Measurements from ENCODE around the gene PWWP2A.

The PWWP2A gene

DNA sequence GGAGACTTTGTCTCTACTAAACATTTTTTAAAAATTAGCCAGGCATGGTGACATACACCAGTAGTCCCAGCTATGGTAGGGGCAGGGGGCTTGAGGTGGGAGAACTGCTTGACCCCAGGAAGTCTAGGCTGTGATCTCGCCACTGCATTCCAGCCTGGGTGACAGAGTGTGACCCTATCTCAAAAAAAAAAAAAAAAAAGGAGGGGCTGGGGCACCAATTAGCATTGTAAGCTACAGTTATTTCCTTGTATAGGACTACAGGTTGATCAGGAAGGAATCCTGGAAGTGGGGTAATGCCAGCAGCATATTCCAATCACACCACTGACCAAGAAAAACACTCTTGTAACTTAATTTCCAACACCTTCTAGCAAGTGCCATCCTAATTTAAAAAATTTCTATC is 32.1 kb downstream of the PWWP2A start:
- TF ChIP-seq, protein P1, sequence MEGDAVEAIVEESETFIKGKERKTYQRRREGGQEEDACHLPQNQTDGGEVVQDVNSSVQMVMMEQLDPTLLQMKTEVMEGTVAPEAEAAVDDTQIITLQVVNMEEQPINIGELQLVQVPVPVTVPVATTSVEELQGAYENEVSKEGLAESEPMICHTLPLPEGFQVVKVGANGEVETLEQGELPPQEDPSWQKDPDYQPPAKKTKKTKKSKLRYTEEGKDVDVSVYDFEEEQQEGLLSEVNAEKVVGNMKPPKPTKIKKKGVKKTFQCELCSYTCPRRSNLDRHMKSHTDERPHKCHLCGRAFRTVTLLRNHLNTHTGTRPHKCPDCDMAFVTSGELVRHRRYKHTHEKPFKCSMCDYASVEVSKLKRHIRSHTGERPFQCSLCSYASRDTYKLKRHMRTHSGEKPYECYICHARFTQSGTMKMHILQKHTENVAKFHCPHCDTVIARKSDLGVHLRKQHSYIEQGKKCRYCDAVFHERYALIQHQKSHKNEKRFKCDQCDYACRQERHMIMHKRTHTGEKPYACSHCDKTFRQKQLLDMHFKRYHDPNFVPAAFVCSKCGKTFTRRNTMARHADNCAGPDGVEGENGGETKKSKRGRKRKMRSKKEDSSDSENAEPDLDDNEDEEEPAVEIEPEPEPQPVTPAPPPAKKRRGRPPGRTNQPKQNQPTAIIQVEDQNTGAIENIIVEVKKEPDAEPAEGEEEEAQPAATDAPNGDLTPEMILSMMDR (IDR thresholded peaks at IDR 0.05; ENCODE audit: insufficient read depth, low read depth, low read length, missing control alignments): no peak
- DNase-seq (ENCODE audit: low read depth): no peak
- no peak overlapping the region for H3K4me3 ChIP-seq (ENCODE audit: low read length)

DNA sequence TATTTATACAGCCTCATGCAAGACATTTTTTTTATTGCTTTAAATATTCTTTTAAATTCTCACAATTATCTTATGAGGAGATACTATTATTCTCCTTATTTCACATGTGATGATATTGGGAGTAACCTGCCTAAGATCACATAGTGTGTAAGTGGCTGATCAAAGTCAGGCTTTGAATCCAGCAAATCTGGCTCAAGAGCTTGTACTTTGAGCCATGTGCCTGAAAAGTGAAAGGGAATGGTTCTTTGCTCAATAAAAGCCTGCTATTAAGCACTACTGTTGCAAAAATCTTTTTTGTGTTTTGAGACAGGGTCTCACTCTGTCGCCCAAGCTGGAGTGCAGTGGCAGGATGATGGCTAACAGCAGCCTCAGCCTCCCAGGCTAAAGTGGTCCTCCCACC is 35.1 kb downstream of the PWWP2A start:
- TF ChIP-seq, protein P1 (IDR thresholded peaks at IDR 0.05; ENCODE audit: insufficient read depth, low read depth, low read length, missing control alignments): no peak
- no peak for DNase-seq (ENCODE audit: low read depth)

DNA sequence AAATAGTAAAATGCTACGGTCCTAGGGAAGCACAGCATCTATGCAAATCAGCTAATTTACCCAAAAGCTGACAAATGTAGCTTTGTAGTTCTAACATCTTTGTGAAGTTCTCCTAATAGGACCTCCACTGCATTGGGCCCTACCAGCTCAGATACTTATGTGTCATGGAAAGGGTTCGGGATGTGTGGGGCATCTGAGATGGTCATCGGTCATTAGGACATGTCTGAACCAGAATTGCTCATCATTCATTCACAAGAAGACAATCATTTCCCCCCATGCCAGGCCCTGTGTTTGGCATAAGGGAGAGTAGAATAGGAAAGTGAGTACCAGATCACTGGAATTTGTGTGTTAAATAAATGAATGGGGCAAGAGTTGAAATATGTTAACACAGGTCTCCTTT is 35.7 kb downstream of the PWWP2A start:
- H3K4me3 ChIP-seq (ENCODE audit: low read length): no peak overlapping the region
- TF ChIP-seq, protein P1 (IDR thresholded peaks at IDR 0.05; ENCODE audit: insufficient read depth, low read depth, low read length, missing control alignments): no peak
- peak; percentile 49 for DNase-seq (ENCODE audit: low read depth)

More for the DNA sequence above, 35.1 kb downstream of the PWWP2A start:
- no peak overlapping the region for H3K4me3 ChIP-seq (ENCODE audit: low read length)

DNA sequence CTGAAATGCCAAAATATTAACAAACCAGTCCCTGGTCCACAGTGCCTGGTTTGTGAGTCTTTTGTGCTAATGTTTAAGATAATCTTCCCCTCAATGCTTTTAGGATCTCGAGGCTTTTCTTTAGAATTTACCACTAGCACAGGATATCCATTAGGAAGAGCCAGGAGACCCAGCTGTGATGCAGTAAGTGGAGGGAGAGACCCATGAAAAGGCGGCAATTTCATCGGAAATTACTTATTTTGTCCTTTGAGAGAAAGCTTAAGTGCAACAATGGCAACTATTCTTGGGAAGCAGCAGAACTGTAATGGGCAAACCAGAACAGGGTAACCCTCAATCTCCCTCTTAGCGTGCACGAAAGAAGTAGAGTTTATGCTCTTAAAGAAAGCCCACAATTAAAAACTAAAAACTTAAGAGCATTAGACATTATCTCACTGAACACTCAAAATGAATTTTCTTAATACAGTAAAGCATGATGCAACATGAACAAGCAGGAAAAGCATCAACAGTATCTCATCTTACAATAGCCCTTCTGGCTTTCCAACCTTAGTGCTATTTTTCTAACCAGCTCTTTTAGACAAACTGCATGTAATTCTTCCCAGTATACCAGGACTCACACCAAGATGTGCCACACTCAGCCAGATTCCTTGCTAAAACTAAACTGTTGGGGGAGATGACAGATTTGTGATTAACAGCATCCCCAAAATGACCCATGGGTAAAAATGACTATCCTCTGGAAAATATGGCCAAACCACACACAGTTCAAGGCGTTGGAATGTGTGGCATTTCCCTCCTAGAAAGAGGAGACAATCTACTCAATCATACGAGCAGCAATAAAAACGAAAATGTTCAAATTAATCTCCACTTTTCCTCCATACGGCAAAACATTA is 36.4 kb downstream of the PWWP2A start:
- no peak overlapping the region for H3K4me3 ChIP-seq (ENCODE audit: low read length)
- TF ChIP-seq, protein P1 (IDR thresholded peaks at IDR 0.05; ENCODE audit: insufficient read depth, low read depth, low read length, missing control alignments): no peak
- peak; percentile 32 for DNase-seq (ENCODE audit: low read depth)

DNA sequence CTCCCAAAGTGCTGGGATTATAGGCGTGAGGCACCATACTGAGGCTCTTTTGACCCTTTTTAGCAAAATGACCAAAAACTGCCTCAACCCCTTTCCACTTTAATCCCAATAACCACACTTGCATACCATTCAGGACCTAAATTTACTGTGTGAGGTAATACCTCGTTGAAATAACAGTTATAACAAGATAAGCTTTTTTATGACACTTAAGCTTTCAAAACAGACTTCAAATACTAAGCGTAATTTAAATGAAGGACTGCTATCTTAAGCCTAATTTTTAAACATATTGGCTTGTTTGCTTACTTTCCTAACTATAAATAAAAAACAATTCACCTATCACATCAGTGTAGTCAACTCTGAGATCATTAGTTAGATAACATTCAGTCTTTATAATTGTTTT is 37.8 kb downstream of the PWWP2A start:
- no peak overlapping the region for H3K4me3 ChIP-seq (ENCODE audit: low read length)
- TF ChIP-seq, protein P1 (IDR thresholded peaks at IDR 0.05; ENCODE audit: insufficient read depth, low read depth, low read length, missing control alignments): no peak
- no peak for DNase-seq (ENCODE audit: low read depth)

DNA sequence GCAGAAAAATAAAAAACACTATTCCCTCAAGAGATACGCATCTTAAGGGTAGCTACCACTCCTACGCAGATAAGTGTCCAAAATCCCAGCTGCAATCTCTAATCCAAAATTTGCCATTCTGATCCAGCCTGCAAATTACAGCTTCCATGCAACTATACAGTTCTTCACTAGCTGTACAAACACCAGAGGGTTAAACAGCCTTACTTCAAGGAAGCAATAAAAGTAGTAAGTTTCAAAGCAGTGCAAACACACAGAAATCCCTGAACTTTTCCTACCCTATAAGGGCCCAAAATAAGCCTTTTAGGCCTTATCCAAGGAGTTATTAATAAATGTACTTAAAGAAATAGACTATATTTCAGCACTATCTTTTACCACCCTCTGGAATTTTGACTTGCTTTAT is 39.5 kb downstream of the PWWP2A start:
- TF ChIP-seq, protein P1 (IDR thresholded peaks at IDR 0.05; ENCODE audit: insufficient read depth, low read depth, low read length, missing control alignments): no peak
- DNase-seq (ENCODE audit: low read depth): no peak
- H3K4me3 ChIP-seq (ENCODE audit: low read length): no peak overlapping the region

DNA sequence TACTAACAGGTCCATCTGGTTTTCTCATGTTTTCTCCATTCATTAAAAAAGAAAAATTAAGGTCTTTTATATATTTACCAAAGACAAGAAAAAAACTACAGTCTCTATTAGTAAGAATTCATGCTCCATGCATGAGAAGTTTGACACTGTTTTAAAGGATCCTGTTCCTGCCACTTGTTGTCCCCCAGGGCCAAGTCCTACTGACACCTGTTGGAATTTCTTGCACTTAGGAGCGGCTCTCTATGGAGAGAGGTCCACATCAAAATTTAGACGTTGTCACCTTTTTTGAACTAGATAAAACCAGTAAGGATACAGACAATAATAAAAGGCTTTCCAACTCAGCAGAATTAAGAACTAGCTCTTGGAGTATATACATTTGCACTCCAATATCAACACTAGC is 42.3 kb downstream of the PWWP2A start:
- TF ChIP-seq, protein P1 (IDR thresholded peaks at IDR 0.05; ENCODE audit: insufficient read depth, low read depth, low read length, missing control alignments): no peak
- H3K4me3 ChIP-seq (ENCODE audit: low read length): no peak overlapping the region
- DNase-seq (ENCODE audit: low read depth): no peak
